DMS114 treated with DMSO at 0.1 percent for 48 hours (cell line): ENCODE results near the gene SLC25A43.
A peak's percentile ranks its signal among the peaks of the same experiment; 100 is the strongest.
"Not testable (repeated sequence)": the region's sequence is repeated elsewhere in the genome, so short reads cannot be mapped to it uniquely, and the experiment has no call there.

ENCODE experiments used
- DNase-seq: peaks from one replicate; lab custom pipeline; 2025; ENCODE audit not compliant: unreplicated experiment; lab: John Stamatoyannopoulos, UW

SLC25A43 gene

GRCh38 chrX:119467433-119467832 is 68.3 kb downstream of the SLC25A43 start:
- no peak for DNase-seq

- peak; percentile 63 for DNase-seq
These were observed 68.9 kb downstream of the SLC25A43 start, which contains the start of gene SLC25A5 for GRCh38 chrX:119467842-119468550. Gene SLC25A5, plus strand, starts transcription at chrX:119468444. Its CDS starts 72 bp downstream, at chrX:119468516.

DNA sequence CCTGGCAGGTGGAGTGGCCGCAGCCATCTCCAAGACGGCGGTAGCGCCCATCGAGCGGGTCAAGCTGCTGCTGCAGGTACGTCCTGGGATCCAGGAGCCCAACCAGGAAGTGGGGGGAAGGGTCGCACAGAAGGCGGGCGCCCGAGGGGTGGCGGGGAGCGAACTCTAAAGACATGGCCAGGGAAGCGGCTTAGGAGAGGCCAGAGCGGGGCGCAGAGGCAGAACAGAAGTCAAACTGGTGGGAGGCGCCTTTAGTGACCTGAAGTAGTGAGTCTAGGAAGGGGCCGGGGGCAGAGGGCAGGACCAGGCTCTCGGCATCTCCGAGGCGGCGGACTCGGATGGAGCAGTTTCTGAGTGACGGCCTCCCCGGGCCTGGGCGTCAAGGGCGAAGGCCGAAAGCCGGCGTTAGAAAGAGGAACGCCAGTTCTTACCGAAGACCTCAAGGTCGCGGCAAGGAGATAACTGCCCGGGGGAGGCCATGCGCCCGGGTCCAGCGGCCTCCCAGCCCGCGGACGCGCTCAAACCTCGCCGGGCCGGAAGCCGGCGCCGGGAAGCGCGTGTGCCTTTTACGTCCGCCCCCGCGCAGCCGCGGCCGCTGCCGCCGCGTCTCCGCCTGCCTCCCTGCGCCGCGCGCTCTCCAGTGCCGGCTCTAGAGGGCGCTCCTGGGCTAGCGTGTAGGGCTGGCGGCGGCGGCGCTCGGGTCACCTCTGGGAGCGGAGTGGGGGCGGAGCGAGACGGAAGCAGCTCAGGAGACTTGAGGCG is 69.6 kb downstream of the SLC25A43 start:
- DNase-seq = peak; percentile 31

- no peak for DNase-seq
These were observed 70.1 kb downstream of the SLC25A43 start for GRCh38 chrX:119469313-119469635.

DNA sequence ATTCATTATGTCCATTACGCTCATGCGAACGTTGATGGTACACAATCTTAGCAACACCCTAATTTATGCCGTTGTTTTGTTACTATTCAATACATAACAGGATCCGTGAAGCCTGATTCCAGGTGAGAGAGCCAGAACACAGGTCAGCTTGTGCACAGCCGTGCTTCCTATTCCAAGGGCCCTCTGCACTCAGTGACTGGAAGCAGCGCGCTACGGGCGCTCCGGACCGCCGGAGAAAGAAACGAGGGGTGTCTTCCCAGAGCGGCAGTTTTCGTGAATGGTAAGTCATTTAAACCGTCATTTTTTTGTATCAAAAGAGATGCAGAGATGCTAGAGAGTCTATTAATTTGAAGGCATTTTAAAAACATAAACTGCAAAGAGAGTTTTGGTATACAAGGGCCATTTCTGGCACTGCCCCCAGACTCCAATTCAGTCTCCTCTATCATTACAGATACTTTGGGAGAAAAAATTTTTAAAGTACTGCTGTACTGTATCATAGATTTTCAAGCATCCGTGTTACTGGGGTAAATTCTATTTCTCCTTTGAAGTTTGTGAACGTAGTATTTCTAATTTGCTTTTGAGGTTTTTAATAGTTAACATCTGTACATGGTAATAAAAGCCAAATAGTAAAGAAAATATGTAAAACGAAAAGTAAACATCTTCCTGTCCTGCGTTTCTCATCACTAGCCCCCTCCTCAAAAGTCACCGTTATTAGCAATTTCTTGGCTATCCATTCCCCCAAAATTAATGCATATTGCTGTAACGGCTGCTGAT is 75.7 kb downstream of the SLC25A43 start:
- DNase-seq = no peak

GRCh38 chrX:119475389-119476101 is 76.4 kb downstream of the SLC25A43 start:
- no peak for DNase-seq

DNA sequence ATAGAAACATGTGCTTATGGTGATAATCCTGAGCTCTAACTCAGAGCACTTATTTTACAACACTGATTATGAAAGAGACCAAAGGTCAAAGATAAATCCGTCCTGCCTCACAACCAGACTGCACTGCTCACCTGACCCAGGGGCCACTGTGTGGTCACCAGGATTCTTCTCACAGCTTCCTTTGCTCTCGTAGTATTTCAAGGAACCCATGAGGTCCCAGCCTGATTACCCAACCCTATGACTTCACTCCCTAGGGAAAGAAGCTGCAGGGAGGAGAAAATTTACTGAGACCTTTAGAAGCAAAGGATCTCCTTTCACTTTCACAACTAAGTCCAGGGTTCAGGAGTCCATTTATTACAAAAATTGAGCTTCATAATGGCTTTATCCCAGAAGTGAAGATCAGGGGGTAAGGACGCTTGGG is 78.7 kb downstream of the SLC25A43 start:
- no peak for DNase-seq

DNA sequence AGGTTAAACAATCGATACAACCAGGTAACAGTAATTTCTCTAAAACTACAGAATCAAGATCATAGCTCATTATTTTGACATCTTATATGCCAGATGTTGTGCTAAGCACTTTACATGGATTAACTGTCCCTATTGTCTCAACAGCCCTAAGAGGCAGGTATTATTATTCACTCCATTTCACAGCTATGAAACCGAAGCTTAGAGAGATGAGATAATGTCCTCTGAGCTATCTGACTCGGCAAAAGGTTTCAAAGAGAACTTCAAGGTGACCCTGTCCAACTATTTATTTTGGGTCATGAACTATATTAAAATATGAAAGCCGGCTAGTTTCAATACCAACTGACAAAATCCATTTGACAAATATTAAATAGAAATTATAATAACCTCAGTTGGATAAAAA is 79.4 kb downstream of the SLC25A43 start:
- no peak for DNase-seq

DNA sequence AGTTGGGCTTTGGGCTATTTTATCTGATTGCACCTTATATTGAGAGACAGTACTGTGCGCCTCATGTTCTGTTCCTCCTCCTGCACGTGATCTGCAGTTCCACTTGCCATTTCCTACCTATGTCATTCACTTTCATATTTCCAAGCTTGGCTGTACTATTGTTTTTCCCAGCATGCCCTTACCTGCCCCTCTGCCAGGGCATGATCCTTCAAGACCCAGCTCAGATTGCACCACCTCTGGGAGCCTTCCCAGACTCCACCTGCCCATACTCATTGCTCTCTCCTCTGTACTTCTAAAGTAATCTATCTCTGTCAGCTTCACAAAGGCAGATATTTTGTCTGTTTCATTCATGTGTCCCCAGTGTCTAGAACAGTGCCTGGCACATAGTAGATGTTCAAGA is 80.7 kb downstream of the SLC25A43 start:
- DNase-seq = no peak

GRCh38 chrX:119481323-119481801 is 82.2 kb downstream of the SLC25A43 start:
- DNase-seq = no peak

DNA sequence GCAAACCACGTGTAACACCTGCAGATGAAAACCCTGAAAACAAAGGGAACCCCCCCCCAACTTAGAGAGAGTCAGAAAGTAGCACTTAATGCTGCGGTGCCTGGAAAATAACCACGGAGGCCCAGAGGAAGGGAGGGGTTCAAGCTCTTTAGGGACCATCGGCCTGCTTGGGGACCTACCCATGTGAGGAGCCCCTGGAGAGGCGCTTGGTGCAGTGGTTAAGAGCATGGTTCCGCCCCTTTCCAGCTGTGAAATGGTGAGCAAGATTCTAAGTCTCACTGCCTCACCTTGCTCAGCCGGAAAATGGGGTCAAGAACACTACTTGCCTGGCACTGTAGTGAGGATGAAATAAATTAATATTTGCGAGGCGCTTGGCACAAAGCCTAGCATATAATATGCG is 82.9 kb downstream of the SLC25A43 start:
- DNase-seq = no peak

GRCh38 chrX:119482481-119483480 is 83.6 kb downstream of the SLC25A43 start:
- peak; percentile 10 for DNase-seq

DNA sequence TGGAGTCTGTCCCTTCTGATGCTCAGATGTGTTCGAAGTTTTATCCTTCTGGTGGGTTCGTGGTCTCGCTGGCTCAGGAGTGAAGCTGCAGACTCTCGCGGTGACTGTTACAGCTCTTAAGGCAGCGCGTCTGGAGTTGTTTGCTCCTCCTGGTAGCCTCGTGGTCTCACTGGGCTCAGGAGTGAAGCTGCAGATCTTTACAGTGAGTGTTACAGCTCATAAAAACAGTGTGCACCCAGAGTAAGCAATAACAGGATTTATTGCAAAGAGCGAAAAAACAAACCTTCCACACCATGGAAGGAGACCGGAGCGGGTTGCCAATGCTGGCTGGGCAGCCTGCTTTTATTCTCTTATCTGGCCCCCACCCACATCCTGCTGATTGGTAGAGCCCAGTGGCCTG is 87.6 kb downstream of the SLC25A43 start:
- no peak for DNase-seq

- DNase-seq = not testable (repeated sequence)
These were observed 88.6 kb downstream of the SLC25A43 start for GRCh38 chrX:119487766-119488165.

DNA sequence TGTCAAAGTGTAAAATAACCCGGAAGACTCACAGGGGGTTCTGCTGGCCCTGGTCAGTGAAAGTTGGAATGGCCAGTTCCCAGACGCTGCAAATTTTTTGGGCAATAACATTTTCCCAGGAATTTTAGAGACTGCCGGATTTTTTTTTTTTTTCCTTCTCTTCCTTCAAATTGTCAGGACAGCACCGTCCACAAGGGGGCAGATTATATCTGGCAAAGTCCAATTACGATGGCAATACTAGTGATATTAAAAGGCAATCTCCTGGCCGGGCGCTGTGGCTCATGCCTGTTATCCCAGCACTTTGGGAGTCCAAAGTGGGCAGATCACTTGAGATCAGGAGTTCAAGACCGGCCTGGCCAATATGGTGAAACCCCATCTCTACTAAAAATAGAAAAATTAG is 89.6 kb downstream of the SLC25A43 start:
- DNase-seq = no peak

DNA sequence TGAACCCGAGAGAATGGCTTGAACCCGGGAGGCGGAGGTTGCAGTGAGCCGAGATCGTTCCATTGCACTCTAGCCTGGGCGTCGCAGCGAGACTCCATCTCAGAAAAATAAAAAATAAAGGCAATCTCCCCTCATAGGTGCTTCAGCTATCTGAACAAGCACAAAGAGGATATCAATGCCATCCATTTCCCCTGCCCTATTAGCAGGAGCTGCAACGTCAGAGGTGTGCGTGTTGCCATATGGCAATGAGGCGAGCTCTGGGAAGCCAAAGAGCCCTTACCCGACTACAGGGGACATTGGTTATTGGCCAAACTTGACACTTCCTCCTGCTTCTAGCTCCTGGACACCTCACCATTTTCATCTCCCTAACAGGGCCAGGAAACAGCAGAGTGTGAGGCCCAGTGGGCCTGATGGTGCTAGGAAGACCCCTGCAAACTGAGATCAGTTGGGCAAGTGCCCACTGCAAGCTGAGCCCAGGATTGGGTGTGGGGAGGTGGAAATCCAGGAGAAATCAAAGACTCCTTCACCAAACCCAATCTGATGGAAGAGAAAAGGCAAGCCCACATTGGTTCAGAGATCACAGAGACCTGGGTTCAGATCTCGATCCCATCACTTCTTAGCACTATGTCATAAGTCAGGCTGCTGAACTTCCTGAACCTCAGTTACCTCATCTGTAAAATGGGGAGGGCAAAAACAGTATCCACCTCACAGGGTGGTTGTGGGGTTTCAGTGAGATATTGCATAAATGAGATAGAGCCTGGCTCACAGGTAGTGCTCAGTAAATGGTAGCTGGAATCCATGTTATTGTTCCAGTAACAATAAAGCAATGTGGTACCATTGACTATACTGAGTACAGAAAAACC is 90.3 kb downstream of the SLC25A43 start:
- no peak for DNase-seq

GRCh38 chrX:119492463-119492862 is 93.3 kb downstream of the SLC25A43 start:
- DNase-seq = no peak

- not testable (repeated sequence) for DNase-seq
These were observed 94.8 kb downstream of the SLC25A43 start for GRCh38 chrX:119493851-119494495.
